ENCODE data around the gene CYLC1.

DNA sequence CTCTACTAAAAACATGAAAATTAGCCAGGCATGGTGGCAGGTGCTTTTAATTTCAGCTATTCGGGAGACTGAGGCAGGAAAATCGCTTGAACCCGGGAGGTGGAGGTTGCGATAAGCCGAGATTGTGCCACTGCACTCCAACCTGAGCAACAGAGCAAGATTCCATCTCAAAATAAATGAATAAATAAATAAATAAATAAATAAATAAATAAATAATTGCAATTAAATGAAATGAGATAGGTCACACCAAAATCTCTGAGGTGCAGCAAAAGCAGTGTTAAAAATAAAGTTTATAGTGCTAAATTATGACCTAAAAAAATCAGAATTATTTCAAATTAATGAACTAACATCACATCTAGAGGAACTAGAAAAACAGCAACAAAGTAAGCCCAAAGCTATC lies 13.6 kb upstream of the CYLC1 start:
- no peak for TF ChIP-seq BHLHE40 (IDR thresholded peaks at IDR 0.05; ENCODE audit: low read length)
- no peak for TF ChIP-seq ZNF644 (CRISPR knock-in tag; IDR thresholded peaks at IDR 0.05; ENCODE audit: low read depth)
- no peak for TF ChIP-seq HNF4A (CRISPR knock-in tag; IDR thresholded peaks at IDR 0.05)
- TF ChIP-seq ESRRA (CRISPR knock-in tag; IDR thresholded peaks at IDR 0.05; ENCODE audit: low read depth): no peak
- TF ChIP-seq POLR2A (IDR thresholded peaks at IDR 0.05; ENCODE audit: insufficient read depth in 1 of 2, low read depth in 2 of 2, low read length in 2 of 2): no peak
- TF ChIP-seq SMARCE1 (IDR thresholded peaks at IDR 0.05; ENCODE audit: borderline replicate concordance): no peak
- no peak for TF ChIP-seq EZH2 (conservative IDR thresholded peaks at IDR 0.05; ENCODE audit: low read depth, low read length)
- no peak for TF ChIP-seq TCF7 (IDR thresholded peaks at IDR 0.05; ENCODE audit: low read depth)
- TF ChIP-seq, protein P1, sequence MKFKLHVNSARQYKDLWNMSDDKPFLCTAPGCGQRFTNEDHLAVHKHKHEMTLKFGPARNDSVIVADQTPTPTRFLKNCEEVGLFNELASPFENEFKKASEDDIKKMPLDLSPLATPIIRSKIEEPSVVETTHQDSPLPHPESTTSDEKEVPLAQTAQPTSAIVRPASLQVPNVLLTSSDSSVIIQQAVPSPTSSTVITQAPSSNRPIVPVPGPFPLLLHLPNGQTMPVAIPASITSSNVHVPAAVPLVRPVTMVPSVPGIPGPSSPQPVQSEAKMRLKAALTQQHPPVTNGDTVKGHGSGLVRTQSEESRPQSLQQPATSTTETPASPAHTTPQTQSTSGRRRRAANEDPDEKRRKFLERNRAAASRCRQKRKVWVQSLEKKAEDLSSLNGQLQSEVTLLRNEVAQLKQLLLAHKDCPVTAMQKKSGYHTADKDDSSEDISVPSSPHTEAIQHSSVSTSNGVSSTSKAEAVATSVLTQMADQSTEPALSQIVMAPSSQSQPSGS (CRISPR knock-in tag; IDR thresholded peaks at IDR 0.05): no peak

All from HepG2 (cell line).